SK-N-SH (cell line): ENCODE data around the gene FRMPD1. TPM values are rescaled to one million over a fixed set of nuclear protein-coding genes. Genes with fewer than 3 reads are reported as not detected.

ENCODE experiments used
- CTCF ChIA-PET: fragments of 300-600, 350-600 bp; formaldehyde crosslinking; extraction: SDS; loops from one replicate; lab custom pipeline; 2021; lab: Yijun Ruan, JAX
- POLR2A ChIA-PET: fragments of 350-600 bp; sonication (Branson Sonifier 250); formaldehyde crosslinking; extraction: SDS; loops from one replicate; lab custom pipeline; 2020; ENCODE audit warnings: antibody characterized with exemption, inconsistent platforms; lab: Yijun Ruan, JAX
- DNase-seq: peaks from one replicate; pipeline ENCODE4 v3.0.0; 2012
- H2AFZ ChIP-seq: fragments of 200-600 bp; sonication (generic); 2 replicates; pipeline ENCODE4 v1.8.1; 2016; ENCODE audit warnings: antibody characterized with exemption, mild to moderate bottlenecking, low read depth
- H3F3A ChIP-seq: fragments of 200-600 bp; sonication (generic); replicated peaks from 2 replicates; pipeline ENCODE3; 2016; ENCODE audit warnings: antibody characterized with exemption, mild to moderate bottlenecking; ENCODE audit not compliant: insufficient read depth
- H3K27ac ChIP-seq, 2 experiments: fragments of 200-500 bp in 1 of 2; fragments of 200-600 bp in 1 of 2; sonication (Bioruptor generic) in 1 of 2; sonication (generic), shearing (Covaris generic) in 1 of 2; 2 replicates each; pipeline versions ENCODE4 v1.5.1 to v1.6.1; 2014 to 2016; ENCODE audit warnings: low read depth in 2 of 2, inconsistent platforms in 1 of 2, low read length in 1 of 2, mild to moderate bottlenecking in 1 of 2, mixed read lengths in 1 of 2
- H3K27me3 ChIP-seq: fragments of 200-600 bp; sonication (generic), shearing (Covaris generic); 2 replicates; pipeline ENCODE4 v1.6.1; 2016; ENCODE audit warnings: mixed run types; ENCODE audit not compliant: insufficient read depth
- H3K36me3 ChIP-seq, 2 experiments: fragments of 200-500 bp in 1 of 2; fragments of 200-600 bp in 1 of 2; sonication (Bioruptor generic) in 1 of 2; sonication (generic) in 1 of 2; replicated peaks in 1 of 2; 2 replicates each; pipeline versions ENCODE3 to v1.5.1; 2014 to 2016; ENCODE audit warnings: low read length in 1 of 2, mild to moderate bottlenecking in 1 of 2; ENCODE audit not compliant: insufficient read depth in 2 of 2, control insufficient read depth in 1 of 2
- H3K4me1 ChIP-seq, 2 experiments: fragments of 200-500 bp in 1 of 2; fragments of 200-600 bp in 1 of 2; sonication (Bioruptor generic) in 1 of 2; sonication (generic), shearing (Covaris generic) in 1 of 2; 2 replicates each; pipeline versions ENCODE4 v1.5.1 to v1.6.1; 2014 to 2016; ENCODE audit warnings: low read depth in 1 of 2, low read length in 1 of 2, mixed run types in 1 of 2; ENCODE audit not compliant: insufficient read depth in 2 of 2, control insufficient read depth in 1 of 2
- H3K4me2 ChIP-seq: fragments of 200-600 bp; sonication (generic), shearing (Covaris generic); 2 replicates; pipeline ENCODE4 v1.6.1; 2017; ENCODE audit warnings: mixed run types
- H3K4me3 ChIP-seq, 2 experiments: fragments of 200-500 bp in 1 of 2; fragments of 200-600 bp in 1 of 2; sonication (Bioruptor generic) in 1 of 2; sonication (generic), shearing (Covaris generic) in 1 of 2; 2 replicates each; pipeline versions ENCODE4 v1.5.1 to v1.8.1; 2014 to 2016; ENCODE audit warnings: low read depth in 2 of 2, inconsistent platforms in 1 of 2, low read length in 1 of 2, mild to moderate bottlenecking in 1 of 2, mixed read lengths in 1 of 2, moderate library complexity in 1 of 2
- H3K79me2 ChIP-seq: fragments of 200-600 bp; sonication (generic); 2 replicates; pipeline ENCODE4 v1.8.1; 2017; ENCODE audit warnings: mild to moderate bottlenecking; ENCODE audit not compliant: insufficient read depth
- H3K9ac ChIP-seq: fragments of 200-600 bp; sonication (generic); 2 replicates; pipeline ENCODE4 v1.6.1; 2017; ENCODE audit warnings: mixed run types
- H3K9me2 ChIP-seq: fragments of 200-600 bp; sonication (generic); 2 replicates; pipeline ENCODE4 v1.6.1; 2017; ENCODE audit warnings: mixed run types
- H3K9me3 ChIP-seq: fragments of 200-600 bp; sonication (generic); 2 replicates; pipeline ENCODE4 v1.6.1; 2017; ENCODE audit warnings: mixed run types, mild to moderate bottlenecking, moderate library complexity
- H4K20me1 ChIP-seq: fragments of 200-600 bp; sonication (generic); 2 replicates; pipeline ENCODE4 v1.6.1; 2017; ENCODE audit warnings: mild to moderate bottlenecking, mixed run types; ENCODE audit not compliant: insufficient read depth
- EP300 ChIP-seq, 2 experiments: IDR thresholded peaks; 2 replicates each; pipeline versions ENCODE4 v1.4.0 to v1.6.1; 2012; ENCODE audit warnings: borderline replicate concordance in 1 of 2, low read depth in 1 of 2, low read length in 1 of 2
- EZH2phosphoT487 ChIP-seq: fragments of 200-600 bp; sonication (generic); IDR thresholded peaks from 2 replicates; pipeline ENCODE4 v1.6.1; 2017; ENCODE audit warnings: low read depth, mixed run types, mild to moderate bottlenecking, antibody characterized with exemption, moderate library complexity, borderline replicate concordance
- FOXJ3 ChIP-seq: sonication (generic); formaldehyde crosslinking; IDR thresholded peaks from 2 replicates; pipeline ENCODE4 v1.5.1; 2020; ENCODE audit warnings: mild to moderate bottlenecking, missing genetic modification reagents
- FOXM1 ChIP-seq: IDR thresholded peaks from 2 replicates; pipeline ENCODE4 v1.4.0; 2012; ENCODE audit warnings: low read depth, mild to moderate bottlenecking
- GABPA ChIP-seq: IDR thresholded peaks from 2 replicates; pipeline ENCODE4 v1.4.0; 2012; ENCODE audit warnings: low read depth, mild to moderate bottlenecking
- GATA2 ChIP-seq: sonication (generic); formaldehyde crosslinking; IDR thresholded peaks from 2 replicates; pipeline ENCODE4 v1.5.0; 2020; ENCODE audit warnings: mild to moderate bottlenecking, missing genetic modification reagents
- MEF2A ChIP-seq: IDR thresholded peaks from 2 replicates; pipeline ENCODE4 v1.4.0; 2012; ENCODE audit warnings: low read depth, borderline replicate concordance
- MXI1 ChIP-seq: IDR thresholded peaks from 2 replicates; pipeline ENCODE4 v1.6.1; 2012; ENCODE audit warnings: mild to moderate bottlenecking, low read depth, low read length, improper control_type of control experiment
- RCOR1 ChIP-seq: fragments of 150-350 bp; IDR thresholded peaks from 2 replicates; pipeline ENCODE4 v1.6.1; 2017; ENCODE audit warnings: antibody characterized with exemption, low read length
- SIN3A ChIP-seq: IDR thresholded peaks from 2 replicates; pipeline ENCODE4 v1.6.1; 2012; ENCODE audit warnings: low read depth, mild to moderate bottlenecking, low read length, moderate library complexity, borderline replicate concordance
- SMC3 ChIP-seq: IDR thresholded peaks from 2 replicates; pipeline ENCODE4 v1.6.1; 2012; ENCODE audit warnings: low read depth, low read length, improper control_type of control experiment
- TCF12 ChIP-seq: IDR thresholded peaks from 2 replicates; pipeline ENCODE4 v1.4.0; 2012
- TEAD4 ChIP-seq: IDR thresholded peaks from 2 replicates; pipeline ENCODE4 v1.4.0; 2012; ENCODE audit warnings: mild to moderate bottlenecking, borderline replicate concordance; ENCODE audit not compliant: insufficient read depth
- YY1 ChIP-seq: IDR thresholded peaks from 2 replicates; pipeline ENCODE4 v1.4.0; 2012; ENCODE audit warnings: low read depth, mild to moderate bottlenecking
- WGBS: methylation state at CpG from one replicate; pipeline ENCODE4 v1.1.6; 2017; ENCODE audit warnings: low lambda C conversion rate; 5-methylcytosine and 5-hydroxymethylcytosine counted together
- polyA plus RNA-seq, 3 experiments: library from polyadenylated mRNA; depleted of rRNA; stranded (reverse); fragments of >200 nt; gene quantifications; 2 replicates each; pipeline ENCODE4 v1.2.3, GENCODE V29; 2012
- TF ChIP-seq, protein P1 (sequence below): fragments of 150-350 bp; IDR thresholded peaks from 2 replicates; pipeline ENCODE4 v1.6.1; 2016; ENCODE audit warnings: mild to moderate bottlenecking, low read depth, low read length
- TF ChIP-seq, protein P2 (sequence below): IDR thresholded peaks from 2 replicates; pipeline ENCODE4 v1.4.0; 2012; ENCODE audit warnings: low read depth
- TF ChIP-seq, protein P3 (sequence below): fragments of 150-350 bp; IDR thresholded peaks from 2 replicates; pipeline ENCODE4 v1.6.1; 2017; ENCODE audit warnings: antibody characterized with exemption, low read length, low read depth, borderline replicate concordance

The FRMPD1 gene
- polyA plus RNA-seq, 1 of the 3 experiments (the other 2 are of a cell fraction) = not detected

DNA sequence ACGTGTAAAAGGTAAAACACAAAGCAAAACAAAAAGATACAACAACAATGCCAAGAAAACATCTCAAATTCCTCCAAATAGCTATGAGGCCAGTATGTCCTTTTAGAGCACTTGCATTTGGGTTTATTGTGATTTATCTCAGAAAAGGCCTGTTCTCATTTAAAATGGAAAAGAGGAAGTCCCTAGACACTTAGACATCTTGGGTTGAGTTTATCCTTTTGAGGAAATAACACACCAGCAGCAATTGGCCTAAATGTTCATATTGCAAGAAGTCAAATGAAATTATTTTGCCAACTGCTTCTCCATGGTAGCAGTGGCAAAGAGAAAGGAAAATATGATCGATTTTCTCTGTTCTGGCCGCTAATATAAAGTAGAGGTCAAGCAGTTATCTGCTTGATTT, 59.3 kb downstream of the FRMPD1 start:
- POLR2A ChIA-PET = no interaction called here
- no peaks in the 10 kb centered on the region for H3K79me2 ChIP-seq
- no peaks in the 10 kb centered on the region for H3K4me1 ChIP-seq
- no peak overlapping the region for H2AFZ ChIP-seq
- DNase-seq = no peak
- TF ChIP-seq FOXM1 = no peak
- TF ChIP-seq, protein P1, sequence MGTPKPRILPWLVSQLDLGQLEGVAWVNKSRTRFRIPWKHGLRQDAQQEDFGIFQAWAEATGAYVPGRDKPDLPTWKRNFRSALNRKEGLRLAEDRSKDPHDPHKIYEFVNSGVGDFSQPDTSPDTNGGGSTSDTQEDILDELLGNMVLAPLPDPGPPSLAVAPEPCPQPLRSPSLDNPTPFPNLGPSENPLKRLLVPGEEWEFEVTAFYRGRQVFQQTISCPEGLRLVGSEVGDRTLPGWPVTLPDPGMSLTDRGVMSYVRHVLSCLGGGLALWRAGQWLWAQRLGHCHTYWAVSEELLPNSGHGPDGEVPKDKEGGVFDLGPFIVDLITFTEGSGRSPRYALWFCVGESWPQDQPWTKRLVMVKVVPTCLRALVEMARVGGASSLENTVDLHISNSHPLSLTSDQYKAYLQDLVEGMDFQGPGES = no peak
- TF ChIP-seq, all 33 proteins: peak for 0
- Histone ChIP-seq H3K9me2 (no peaks in the 10 kb centered on the region), H3K36me3 (no peaks in the 10 kb centered on the region), H3K27ac (no peak overlapping the region), H3K4me3 (no peak overlapping the region), H3K4me2 (no peak overlapping the region), H3K9me3 (no peaks in the 10 kb centered on the region), H3K9ac (no peak overlapping the region), H4K20me1 (no peaks in the 10 kb centered on the region), H3K27me3 (no peaks in the 10 kb centered on the region; the same call in 1 of the 2 replicates), H3F3A (no peaks in the 10 kb centered on the region)
- WGBS = 49% methylated on average over 3 of the region's 3 CpGs
- CTCF ChIA-PET = no interaction called here

DNA sequence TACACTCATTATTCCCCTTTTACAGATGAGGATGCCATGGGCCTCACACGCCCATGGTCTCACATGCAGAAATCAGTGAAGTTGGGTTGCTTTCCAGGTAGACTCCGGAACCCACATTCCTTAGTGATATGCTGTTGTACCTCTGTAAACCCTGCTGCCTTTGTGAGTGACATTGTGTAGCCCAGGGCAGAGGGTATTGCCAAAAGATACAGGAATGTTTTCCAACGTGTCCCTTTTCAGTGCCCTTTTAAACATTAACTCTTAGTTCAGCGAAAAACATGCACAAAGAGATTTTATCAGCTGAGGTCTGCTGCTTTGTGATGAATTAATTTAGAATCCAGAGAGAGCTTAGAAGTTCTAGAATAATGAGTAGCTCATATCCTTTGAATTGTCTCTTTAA, 64.5 kb downstream of the FRMPD1 start:
- no peaks in the 10 kb centered on the region for H3K9me3 ChIP-seq
- H3K4me3 ChIP-seq = no peak overlapping the region
- H2AFZ ChIP-seq = no peak overlapping the region
- H3K27ac ChIP-seq = no peak overlapping the region
- H3F3A ChIP-seq = no peaks in the 10 kb centered on the region
- no peaks in the 10 kb centered on the region for H4K20me1 ChIP-seq
- H3K4me1 ChIP-seq = peaks cover 0 to 3% of the 10 kb centered on the region in 2 experiments; a peak in 1 of 4 replicates
- no peaks in the 10 kb centered on the region; the same call in 1 of the 2 replicates for H3K27me3 ChIP-seq
- ChIA-PET CTCF (interaction anchor here (1.1 to 1.2 kb wide), 3 partner anchors 8 to 15 kb away, joined by 3 to 4 read pairs (median 4); no protein-coding TSS in a partner anchor), POLR2A (interaction anchor here (1.0 kb wide), 1 partner anchor 123 kb away, joined by 3 read pairs; no protein-coding TSS in a partner anchor)
- no peak for DNase-seq
- 30% methylated on average over 4 of the region's 4 CpGs for WGBS
- H3K79me2 ChIP-seq = no peaks in the 10 kb centered on the region
- H3K9me2 ChIP-seq = no peaks in the 10 kb centered on the region
- TF ChIP-seq GATA2 (CRISPR knock-in tag) (0 out of 2 replicates have a peak, but pooled peaks have one; percentile 25), FOXJ3 (CRISPR knock-in tag) (no peak)
- TF ChIP-seq, protein P2, sequence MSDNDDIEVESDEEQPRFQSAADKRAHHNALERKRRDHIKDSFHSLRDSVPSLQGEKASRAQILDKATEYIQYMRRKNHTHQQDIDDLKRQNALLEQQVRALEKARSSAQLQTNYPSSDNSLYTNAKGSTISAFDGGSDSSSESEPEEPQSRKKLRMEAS = no peak
- TF ChIP-seq, protein P3, sequence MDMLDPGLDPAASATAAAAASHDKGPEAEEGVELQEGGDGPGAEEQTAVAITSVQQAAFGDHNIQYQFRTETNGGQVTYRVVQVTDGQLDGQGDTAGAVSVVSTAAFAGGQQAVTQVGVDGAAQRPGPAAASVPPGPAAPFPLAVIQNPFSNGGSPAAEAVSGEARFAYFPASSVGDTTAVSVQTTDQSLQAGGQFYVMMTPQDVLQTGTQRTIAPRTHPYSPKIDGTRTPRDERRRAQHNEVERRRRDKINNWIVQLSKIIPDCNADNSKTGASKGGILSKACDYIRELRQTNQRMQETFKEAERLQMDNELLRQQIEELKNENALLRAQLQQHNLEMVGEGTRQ = no peak
- H3K9ac ChIP-seq = no peak overlapping the region
- H3K36me3 ChIP-seq = no peaks in the 10 kb centered on the region
- no peak overlapping the region for H3K4me2 ChIP-seq

DNA sequence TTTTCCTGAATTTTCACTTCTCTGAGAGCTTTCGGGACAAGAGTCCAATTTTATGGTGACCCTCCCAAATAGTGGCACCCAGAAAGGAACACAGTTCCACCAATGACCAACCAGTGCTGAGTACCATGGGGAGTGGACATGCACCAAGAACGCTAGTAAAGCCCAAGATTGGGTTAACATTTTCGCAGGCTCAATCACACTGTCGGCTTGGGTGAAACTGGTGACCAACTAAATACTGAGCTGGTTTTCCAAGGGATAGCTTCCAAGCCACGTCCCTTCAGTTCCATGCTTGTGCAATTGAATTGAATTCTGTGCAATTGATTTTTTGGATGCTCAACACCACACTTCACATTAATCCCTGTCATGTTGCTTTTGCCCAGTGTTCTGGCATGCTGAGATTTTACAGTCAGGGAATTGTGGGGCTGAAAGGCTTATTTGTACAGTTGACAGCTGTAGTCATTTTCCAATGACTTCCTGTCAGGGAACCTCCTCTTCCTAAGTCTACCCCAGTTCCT, 65.3 kb downstream of the FRMPD1 start:
- Histone ChIP-seq H3K4me1 (peaks cover 0 to 3% of the 10 kb centered on the region in 2 experiments; a peak in 1 of 4 replicates), H3K27me3 (no peaks in the 10 kb centered on the region; the same call in 1 of the 2 replicates), H2AFZ (no peak overlapping the region), H3K4me3 (no peak overlapping the region), H3K4me2 (no peak overlapping the region), H4K20me1 (no peaks in the 10 kb centered on the region), H3K36me3 (no peaks in the 10 kb centered on the region), H3K9me3 (no peaks in the 10 kb centered on the region), H3K9ac (no peak overlapping the region), H3K79me2 (no peaks in the 10 kb centered on the region), H3K27ac (no peak overlapping the region), H3K9me2 (no peaks in the 10 kb centered on the region), H3F3A (no peaks in the 10 kb centered on the region)
- ChIA-PET POLR2A (interaction anchor here (1.0 kb wide), 1 partner anchor 124 kb away, joined by 3 read pairs; no protein-coding TSS in a partner anchor), CTCF (interaction anchor here (1.1 to 1.2 kb wide), 3 partner anchors 9 to 14 kb away, joined by 3 to 4 read pairs (median 4); no protein-coding TSS in a partner anchor)
- WGBS = 69% methylated on average over 5 of the region's 5 CpGs
- DNase-seq = no peak
- TF ChIP-seq EP300 (IDR thresholded peaks at IDR 0.05; ENCODE audit: borderline replicate concordance in 1 of 2, low read depth in 1 of 2, low read length in 1 of 2) (no peak), SIN3A (no peak), GABPA (no peak), FOXM1 (no peak), YY1 (no peak), MXI1 (no peak), EZH2phosphoT487 (no peak), TCF12 (no peak), TEAD4 (no peak), SMC3 (no peak), MEF2A (no peak), RCOR1 (no peak)
- TF ChIP-seq, protein P1 = no peak
